K562 (cell line): ENCODE results near the gene UNC13A.

Experiments used
- SOX6 ChIP-seq: fragments of 450-650 bp; IDR thresholded peaks from 2 replicates; pipeline ENCODE4 v1.6.1; 2014; ENCODE audit warnings: mild to moderate bottlenecking
- TF ChIP-seq, protein P1 (sequence below), 3 experiments: IDR thresholded peaks in 2 of 3; conservative IDR thresholded peaks in 1 of 3; 2 replicates each; pipeline ENCODE4 v1.5.1; 2011 to 2012; ENCODE audit warnings: low read length in 3 of 3, mild to moderate bottlenecking in 3 of 3, control low read depth in 2 of 3, improper control_type of control experiment in 1 of 3, inconsistent platforms in 1 of 3, low read depth in 1 of 3, mixed read lengths in 1 of 3, moderate library complexity in 1 of 3; ENCODE audit not compliant: insufficient read depth in 2 of 3

GRCh38 chr19:17686592-17687024 is 1.5 kb downstream of the UNC13A start:
- TF ChIP-seq, protein P1, sequence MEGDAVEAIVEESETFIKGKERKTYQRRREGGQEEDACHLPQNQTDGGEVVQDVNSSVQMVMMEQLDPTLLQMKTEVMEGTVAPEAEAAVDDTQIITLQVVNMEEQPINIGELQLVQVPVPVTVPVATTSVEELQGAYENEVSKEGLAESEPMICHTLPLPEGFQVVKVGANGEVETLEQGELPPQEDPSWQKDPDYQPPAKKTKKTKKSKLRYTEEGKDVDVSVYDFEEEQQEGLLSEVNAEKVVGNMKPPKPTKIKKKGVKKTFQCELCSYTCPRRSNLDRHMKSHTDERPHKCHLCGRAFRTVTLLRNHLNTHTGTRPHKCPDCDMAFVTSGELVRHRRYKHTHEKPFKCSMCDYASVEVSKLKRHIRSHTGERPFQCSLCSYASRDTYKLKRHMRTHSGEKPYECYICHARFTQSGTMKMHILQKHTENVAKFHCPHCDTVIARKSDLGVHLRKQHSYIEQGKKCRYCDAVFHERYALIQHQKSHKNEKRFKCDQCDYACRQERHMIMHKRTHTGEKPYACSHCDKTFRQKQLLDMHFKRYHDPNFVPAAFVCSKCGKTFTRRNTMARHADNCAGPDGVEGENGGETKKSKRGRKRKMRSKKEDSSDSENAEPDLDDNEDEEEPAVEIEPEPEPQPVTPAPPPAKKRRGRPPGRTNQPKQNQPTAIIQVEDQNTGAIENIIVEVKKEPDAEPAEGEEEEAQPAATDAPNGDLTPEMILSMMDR (IDR thresholded peaks at IDR 0.05 in 2 of 3, conservative IDR thresholded peaks at IDR 0.05 in 1 of 3; ENCODE audit: insufficient read depth in 2 of 3, low read depth in 1 of 3, low read length in 3 of 3), result no peak
- no peak for TF ChIP-seq SOX6
